Measurements from ENCODE around the gene USP7.
"Not testable (repeated sequence)": the region's sequence is repeated elsewhere in the genome, so short reads cannot be mapped to it uniquely, and the experiment has no call there.

The USP7 gene

GRCh38 chr16:8848231-8848938 lies 115.3 kb downstream of the USP7 start:
- no peak overlapping the region for H3K4me3 ChIP-seq (ENCODE audit: low read depth, low read length)
- TF ChIP-seq CTCF (IDR thresholded peaks at IDR 0.05; ENCODE audit: control insufficient read depth, extremely low read depth, insufficient read depth), result no peak
- no peak for DNase-seq (ENCODE audit: low read depth)

- no peak for DNase-seq (ENCODE audit: low read depth)
- H3K4me3 ChIP-seq (ENCODE audit: low read depth, low read length), result no peak overlapping the region
- TF ChIP-seq CTCF (IDR thresholded peaks at IDR 0.05; ENCODE audit: control insufficient read depth, extremely low read depth, insufficient read depth), result no peak
Measured at GRCh38 chr16:8847623-8848022, 116.1 kb downstream of the USP7 start.

GRCh38 chr16:8847145-8847544 lies 116.6 kb downstream of the USP7 start:
- no peak overlapping the region for H3K4me3 ChIP-seq (ENCODE audit: low read depth, low read length)

GRCh38 chr16:8846401-8846932 lies 117.2 kb downstream of the USP7 start:
- no peak overlapping the region for H3K4me3 ChIP-seq (ENCODE audit: low read depth, low read length)
- DNase-seq (ENCODE audit: low read depth), result no peak
- no peak for TF ChIP-seq CTCF (IDR thresholded peaks at IDR 0.05; ENCODE audit: control insufficient read depth, extremely low read depth, insufficient read depth)

More at GRCh38 chr16:8847145-8847544, 116.6 kb downstream of the USP7 start:
- DNase-seq (ENCODE audit: low read depth), result no peak
- no peak for TF ChIP-seq CTCF (IDR thresholded peaks at IDR 0.05; ENCODE audit: control insufficient read depth, extremely low read depth, insufficient read depth)

- no peak overlapping the region for H3K4me3 ChIP-seq (ENCODE audit: low read depth, low read length)
- TF ChIP-seq CTCF (IDR thresholded peaks at IDR 0.05; ENCODE audit: control insufficient read depth, extremely low read depth, insufficient read depth), result no peak
Measured at GRCh38 chr16:8845699-8846298, 117.9 kb downstream of the USP7 start.

GRCh38 chr16:8843296-8843695 lies 120.4 kb downstream of the USP7 start:
- H3K4me3 ChIP-seq (ENCODE audit: low read depth, low read length); DNase-seq (ENCODE audit: low read depth): not testable (repeated sequence)

More at GRCh38 chr16:8845699-8846298, 117.9 kb downstream of the USP7 start:
- no peak for DNase-seq (ENCODE audit: low read depth)
